ENCODE measurements around the gene UAP1L1. TPM values are rescaled to one million over a fixed set of nuclear protein-coding genes. Genes with fewer than 3 reads are reported as not detected.
A peak's percentile ranks its signal among the peaks of the same experiment; 100 is the strongest.

The UAP1L1 gene
- total and polyA plus RNA-seq, 9 of the 15 experiments (the other 6 are each of a cell fraction or from before 2014, with no cell fraction given) = 0.20 to 8.6 (median 3.7) TPM

DNA sequence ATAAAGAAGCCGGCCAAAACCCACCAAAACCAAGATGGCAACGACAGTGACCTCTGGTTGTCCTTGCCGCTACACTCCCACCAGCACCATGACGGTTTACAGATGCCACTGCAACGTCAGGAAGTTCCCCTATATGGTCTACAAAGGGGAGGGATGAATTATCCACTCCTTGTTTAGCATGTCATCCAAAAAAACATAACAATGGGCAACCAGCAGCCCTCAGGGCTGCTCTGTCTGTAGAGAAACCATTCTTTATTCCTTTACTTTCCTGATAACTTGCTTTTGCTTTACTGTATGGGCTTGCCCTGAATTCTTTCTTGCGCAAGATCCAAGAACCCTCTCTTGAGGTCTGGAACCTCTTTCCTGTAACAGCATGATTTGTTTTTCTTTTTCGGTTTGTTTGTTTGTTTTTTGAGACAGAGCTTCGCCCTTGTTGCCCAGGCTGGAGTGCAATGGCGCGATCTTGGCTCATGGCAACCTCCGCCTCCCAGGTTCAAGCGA, 2.0 kb upstream of the UAP1L1 start (continued):
- TF ChIP-seq, protein P1, sequence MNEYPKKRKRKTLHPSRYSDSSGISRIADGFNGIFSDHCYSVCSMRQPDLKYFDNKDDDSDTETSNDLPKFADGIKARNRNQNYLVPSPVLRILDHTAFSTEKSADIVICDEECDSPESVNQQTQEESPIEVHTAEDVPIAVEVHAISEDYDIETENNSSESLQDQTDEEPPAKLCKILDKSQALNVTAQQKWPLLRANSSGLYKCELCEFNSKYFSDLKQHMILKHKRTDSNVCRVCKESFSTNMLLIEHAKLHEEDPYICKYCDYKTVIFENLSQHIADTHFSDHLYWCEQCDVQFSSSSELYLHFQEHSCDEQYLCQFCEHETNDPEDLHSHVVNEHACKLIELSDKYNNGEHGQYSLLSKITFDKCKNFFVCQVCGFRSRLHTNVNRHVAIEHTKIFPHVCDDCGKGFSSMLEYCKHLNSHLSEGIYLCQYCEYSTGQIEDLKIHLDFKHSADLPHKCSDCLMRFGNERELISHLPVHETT (CRISPR knock-in tag; conservative IDR thresholded peaks at IDR 0.05 in 1 of 2, IDR thresholded peaks at IDR 0.05 in 1 of 2) = peak in 1 of 2 experiments; percentile 93; a peak in 2 of 4 replicates
- TF ChIP-seq ATF1 (CRISPR knock-in tag; IDR thresholded peaks at IDR 0.05) (no peak), ATF1 (tag; IDR thresholded peaks at IDR 0.05) (0 out of 2 replicates have a peak, but pooled peaks have one; percentile 61), ZNF224 (CRISPR knock-in tag; IDR thresholded peaks at IDR 0.05) (no peak), LCOR (CRISPR knock-in tag; IDR thresholded peaks at IDR 0.05) (0 out of 2 replicates have a peak, but pooled peaks have one; percentile 16), GABPA (tag; conservative IDR thresholded peaks at IDR 0.05; ENCODE audit: low read depth) (peak; percentile 30; the same call in 1 of the 2 replicates), TBL1XR1 (IDR thresholded peaks at IDR 0.05; ENCODE audit: low read length in 2 of 2) (no peak), PTBP1 (IDR thresholded peaks at IDR 0.05; ENCODE audit: low read depth, low read length) (no peak), HMGN3 (IDR thresholded peaks at IDR 0.05; ENCODE audit: borderline replicate concordance, extremely low read depth, insufficient read length, low read depth, low read length) (no peak), ZC3H11A (IDR thresholded peaks at IDR 0.05; ENCODE audit: low read depth, low read length) (no peak), ZNF12 (CRISPR knock-in tag; IDR thresholded peaks at IDR 0.05) (no peak)
- TF ChIP-seq, protein P2, sequence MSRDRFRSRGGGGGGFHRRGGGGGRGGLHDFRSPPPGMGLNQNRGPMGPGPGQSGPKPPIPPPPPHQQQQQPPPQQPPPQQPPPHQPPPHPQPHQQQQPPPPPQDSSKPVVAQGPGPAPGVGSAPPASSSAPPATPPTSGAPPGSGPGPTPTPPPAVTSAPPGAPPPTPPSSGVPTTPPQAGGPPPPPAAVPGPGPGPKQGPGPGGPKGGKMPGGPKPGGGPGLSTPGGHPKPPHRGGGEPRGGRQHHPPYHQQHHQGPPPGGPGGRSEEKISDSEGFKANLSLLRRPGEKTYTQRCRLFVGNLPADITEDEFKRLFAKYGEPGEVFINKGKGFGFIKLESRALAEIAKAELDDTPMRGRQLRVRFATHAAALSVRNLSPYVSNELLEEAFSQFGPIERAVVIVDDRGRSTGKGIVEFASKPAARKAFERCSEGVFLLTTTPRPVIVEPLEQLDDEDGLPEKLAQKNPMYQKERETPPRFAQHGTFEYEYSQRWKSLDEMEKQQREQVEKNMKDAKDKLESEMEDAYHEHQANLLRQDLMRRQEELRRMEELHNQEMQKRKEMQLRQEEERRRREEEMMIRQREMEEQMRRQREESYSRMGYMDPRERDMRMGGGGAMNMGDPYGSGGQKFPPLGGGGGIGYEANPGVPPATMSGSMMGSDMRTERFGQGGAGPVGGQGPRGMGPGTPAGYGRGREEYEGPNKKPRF (IDR thresholded peaks at IDR 0.05; ENCODE audit: low read depth, low read length) = no peak
- TF ChIP-seq, protein P3, sequence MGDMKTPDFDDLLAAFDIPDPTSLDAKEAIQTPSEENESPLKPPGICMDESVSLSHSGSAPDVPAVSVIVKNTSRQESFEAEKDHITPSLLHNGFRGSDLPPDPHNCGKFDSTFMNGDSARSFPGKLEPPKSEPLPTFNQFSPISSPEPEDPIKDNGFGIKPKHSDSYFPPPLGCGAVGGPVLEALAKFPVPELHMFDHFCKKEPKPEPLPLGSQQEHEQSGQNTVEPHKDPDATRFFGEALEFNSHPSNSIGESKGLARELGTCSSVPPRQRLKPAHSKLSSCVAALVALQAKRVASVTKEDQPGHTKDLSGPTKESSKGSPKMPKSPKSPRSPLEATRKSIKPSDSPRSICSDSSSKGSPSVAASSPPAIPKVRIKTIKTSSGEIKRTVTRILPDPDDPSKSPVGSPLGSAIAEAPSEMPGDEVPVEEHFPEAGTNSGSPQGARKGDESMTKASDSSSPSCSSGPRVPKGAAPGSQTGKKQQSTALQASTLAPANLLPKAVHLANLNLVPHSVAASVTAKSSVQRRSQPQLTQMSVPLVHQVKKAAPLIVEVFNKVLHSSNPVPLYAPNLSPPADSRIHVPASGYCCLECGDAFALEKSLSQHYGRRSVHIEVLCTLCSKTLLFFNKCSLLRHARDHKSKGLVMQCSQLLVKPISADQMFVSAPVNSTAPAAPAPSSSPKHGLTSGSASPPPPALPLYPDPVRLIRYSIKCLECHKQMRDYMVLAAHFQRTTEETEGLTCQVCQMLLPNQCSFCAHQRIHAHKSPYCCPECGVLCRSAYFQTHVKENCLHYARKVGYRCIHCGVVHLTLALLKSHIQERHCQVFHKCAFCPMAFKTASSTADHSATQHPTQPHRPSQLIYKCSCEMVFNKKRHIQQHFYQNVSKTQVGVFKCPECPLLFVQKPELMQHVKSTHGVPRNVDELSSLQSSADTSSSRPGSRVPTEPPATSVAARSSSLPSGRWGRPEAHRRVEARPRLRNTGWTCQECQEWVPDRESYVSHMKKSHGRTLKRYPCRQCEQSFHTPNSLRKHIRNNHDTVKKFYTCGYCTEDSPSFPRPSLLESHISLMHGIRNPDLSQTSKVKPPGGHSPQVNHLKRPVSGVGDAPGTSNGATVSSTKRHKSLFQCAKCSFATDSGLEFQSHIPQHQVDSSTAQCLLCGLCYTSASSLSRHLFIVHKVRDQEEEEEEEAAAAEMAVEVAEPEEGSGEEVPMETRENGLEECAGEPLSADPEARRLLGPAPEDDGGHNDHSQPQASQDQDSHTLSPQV (IDR thresholded peaks at IDR 0.05) = peak; percentile 5; the same call in 1 of the 2 replicates
- TF ChIP-seq, protein P4, sequence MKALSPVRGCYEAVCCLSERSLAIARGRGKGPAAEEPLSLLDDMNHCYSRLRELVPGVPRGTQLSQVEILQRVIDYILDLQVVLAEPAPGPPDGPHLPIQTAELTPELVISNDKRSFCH (CRISPR knock-in tag; IDR thresholded peaks at IDR 0.05) = no peak
- TF ChIP-seq, protein P4 (tag; IDR thresholded peaks at IDR 0.05) = peak; percentile 92; the same call in 1 of the 2 replicates

Measured in K562 (cell line).